ENCODE data around the gene SREK1IP1.
"Not testable (repeated sequence)": the region's sequence is repeated elsewhere in the genome, so short reads cannot be mapped to it uniquely, and the experiment has no call there.

Gene SREK1IP1

DNA sequence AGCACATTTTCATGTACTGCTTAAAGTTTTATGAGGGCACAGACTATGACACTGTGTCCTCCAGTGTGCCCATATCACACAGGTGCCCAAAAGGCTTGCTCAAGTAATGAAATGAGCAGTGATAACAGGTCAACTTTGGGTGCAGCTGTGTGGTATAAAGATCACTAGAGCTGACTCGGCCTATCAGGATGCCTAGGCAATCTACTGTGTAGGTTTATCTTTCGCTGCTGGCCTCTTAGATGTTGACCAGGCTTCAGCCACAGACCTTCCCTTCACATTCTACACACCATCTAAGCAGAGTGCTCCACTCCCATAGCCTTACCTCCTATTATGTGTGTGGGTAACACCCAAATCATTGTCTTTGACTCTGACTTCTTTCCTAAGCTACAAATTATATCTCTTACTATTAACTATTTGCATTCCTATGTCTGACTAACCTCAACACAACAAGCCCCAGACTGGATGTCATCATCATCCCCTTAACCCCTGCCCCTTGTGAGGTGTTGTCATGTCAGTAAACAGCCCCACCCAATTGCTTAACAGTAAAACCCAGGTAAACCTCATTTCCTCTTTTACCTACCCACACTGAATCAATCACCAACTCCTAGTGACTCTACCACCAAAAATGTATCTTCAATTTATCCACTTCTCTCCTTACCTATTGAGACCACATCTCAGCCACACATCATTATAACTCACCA, 2.5 kb downstream of the SREK1IP1 start:
- DNase-seq (ENCODE audit: low read depth in 2 of 2) = no peak

DNA sequence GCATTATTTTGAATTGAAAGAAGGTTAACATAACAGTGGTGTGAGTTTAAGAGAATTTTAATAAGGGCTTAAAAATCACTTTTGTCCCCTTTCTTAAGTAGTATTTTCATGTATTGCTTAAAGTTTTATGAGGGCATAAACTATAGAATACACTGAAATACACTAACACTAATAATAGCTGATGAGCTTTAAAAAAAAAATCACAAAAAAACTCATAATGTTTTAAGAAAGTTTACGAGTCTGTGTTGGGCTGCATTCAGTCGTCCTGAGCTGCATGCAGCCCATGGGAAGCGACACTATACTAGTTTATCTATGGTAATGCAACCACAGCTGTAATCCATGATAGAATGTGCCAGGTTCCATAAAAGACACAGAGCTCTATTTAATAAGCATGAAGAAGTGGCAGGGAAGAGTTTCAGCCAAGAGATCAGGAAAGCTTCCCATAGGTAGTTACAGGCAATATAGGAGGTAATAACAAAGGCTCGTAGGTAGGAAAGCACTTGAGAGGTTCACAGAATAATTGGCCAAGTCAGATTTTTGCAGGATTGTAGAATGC, 4.5 kb downstream of the SREK1IP1 start:
- DNase-seq (ENCODE audit: low read depth in 2 of 2) = no peak

DNA sequence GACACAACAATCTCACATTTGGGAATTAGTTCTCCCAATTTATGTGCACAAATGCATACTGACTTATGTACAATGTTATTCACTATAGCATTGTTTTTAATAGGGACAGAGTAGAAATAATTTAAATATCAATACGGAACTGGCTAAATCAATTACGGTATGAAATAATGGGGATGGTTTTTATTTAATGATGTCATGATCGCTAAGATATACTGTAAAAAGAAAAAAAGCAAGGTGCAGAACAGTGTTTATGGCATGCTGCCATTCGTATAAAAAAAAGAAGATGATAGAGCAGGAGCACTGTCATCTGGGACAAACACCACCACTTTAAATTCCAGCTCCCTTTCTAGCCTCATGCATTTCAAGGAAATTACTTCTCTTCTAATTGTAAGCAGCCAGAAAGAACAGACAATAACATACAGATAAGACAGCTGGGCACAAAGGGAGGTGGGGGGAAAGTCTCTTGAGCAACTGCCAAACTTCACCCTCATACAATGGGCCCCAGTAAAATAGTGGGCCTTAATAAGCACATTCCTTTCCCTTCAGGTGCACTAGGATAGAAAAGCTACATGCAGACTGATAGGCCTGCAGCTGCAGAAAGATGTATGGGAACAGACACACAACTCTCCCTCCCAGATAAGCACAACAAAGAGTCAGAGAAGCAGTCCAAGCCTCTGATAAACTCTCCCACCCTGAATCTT, 8.4 kb downstream of the SREK1IP1 start:
- no peak for DNase-seq (ENCODE audit: low read depth in 2 of 2)

DNA sequence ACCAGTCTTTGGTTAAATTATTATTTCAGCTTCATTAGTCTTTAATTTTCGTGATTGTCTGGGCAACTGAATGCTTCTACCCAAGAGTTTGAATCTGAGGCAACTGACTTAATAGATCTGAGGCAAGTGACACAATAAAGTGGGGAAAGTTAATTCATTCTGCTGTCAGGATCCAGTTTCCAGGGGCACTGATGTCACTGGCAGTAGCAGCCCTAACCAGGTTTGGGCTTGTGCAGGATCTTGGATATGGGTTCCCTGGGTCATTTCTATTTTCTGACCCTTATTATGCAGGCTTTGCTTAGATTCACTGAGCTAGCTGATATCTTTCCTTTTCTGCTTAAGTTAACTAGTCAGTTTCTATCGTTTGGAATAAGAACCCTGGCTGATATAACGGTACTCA, 9.6 kb downstream of the SREK1IP1 start:
- DNase-seq (ENCODE audit: low read depth in 2 of 2) = no peak

DNA sequence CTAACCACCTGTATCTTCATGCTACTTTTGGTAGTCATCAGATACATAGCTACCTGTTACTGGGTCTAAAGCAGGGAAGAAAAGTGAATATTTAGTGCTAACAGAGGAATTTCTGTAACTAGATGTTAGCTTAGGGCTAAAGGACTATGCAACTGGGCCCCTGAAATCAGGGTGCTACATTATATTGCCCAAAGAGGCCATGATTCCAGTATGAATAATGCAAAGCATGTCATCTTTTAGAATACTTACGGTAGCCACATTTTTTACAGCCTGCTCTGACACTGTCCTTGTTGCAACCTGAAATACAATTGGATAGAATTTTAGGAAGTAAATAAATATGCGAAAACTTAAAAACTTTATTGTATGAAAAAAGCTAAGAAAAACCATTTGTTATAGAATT, 14.4 kb downstream of the SREK1IP1 start:
- DNase-seq (ENCODE audit: low read depth in 2 of 2) = no peak

DNA sequence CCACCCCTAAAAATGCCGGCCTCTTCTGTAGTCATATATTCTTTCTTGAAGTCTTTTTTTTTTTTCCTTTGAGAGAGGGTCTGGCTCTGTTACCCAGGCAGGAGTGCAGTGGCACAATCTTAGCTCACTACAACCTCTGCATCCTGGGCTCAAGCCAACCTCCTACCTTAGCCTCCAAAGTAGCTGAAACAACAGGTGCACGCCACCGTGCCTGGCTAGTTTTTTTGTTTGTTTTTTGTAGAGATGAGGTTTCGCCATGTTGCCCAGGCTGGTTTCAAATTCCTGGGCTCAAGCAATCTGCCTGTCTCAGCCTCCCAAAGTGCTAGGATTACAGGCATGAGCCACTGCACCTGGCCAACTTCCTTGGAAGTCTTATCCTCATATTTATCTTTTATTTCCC, 19.1 kb downstream of the SREK1IP1 start:
- DNase-seq (ENCODE audit: low read depth in 2 of 2) = no peak

DNA sequence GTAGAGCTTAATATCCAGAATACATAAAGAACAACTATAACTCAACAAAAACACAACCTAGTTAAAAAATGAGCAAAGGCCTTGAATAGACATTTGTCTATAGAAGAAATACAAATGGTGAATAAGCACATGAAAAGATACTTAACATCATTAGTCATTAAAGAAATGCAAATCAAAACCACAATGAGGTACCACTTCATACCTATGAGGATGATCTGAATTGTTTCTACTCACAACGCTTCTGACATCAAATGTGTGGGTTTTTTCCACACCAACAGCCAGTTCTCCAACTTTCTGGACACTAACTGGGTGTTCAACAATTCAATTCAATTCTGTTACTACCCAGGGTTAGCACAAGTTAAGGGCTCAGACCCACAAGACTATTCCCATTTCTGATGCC, 22.0 kb downstream of the SREK1IP1 start:
- DNase-seq (ENCODE audit: low read depth in 2 of 2) = no peak

DNA sequence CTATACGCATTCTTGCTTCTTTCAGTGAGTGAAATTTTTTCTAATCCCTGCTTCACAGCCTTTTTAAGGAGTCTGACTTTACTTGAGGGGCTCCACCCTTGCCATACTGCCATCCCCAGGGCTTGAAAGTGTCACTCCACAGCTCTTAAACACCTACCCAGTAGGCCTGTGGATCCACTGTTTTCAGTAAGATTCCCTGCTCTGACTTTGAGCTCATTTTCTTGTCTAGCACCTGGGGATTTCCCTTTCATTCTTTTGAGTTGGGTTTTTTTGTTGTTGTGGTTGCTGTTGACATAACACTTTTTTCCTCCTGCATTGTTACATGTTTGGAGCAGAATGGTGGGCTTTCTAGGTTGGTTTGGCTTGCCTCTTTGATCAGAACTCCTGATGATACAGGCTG, 23.6 kb downstream of the SREK1IP1 start:
- DNase-seq (ENCODE audit: low read depth in 2 of 2) = no peak

DNA sequence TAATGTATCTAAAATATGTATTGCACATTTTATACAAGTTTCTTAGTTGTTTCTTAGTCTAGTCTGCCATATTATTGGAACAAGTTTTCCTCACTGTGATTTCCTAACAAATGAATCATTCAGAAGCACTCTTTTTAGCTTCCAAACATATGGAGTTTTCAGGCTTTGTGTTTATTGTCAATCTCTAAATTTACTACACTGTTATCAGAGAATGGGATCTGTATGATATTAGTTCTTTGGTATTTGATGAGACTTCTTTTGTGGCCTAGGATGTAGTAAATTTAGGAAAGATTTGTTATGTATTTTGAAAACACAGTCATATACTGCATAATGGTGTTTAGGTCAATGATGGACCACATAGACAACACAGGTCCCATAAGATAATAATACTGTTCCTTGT, 25.7 kb downstream of the SREK1IP1 start:
- DNase-seq (ENCODE audit: low read depth in 2 of 2) = no peak

DNA sequence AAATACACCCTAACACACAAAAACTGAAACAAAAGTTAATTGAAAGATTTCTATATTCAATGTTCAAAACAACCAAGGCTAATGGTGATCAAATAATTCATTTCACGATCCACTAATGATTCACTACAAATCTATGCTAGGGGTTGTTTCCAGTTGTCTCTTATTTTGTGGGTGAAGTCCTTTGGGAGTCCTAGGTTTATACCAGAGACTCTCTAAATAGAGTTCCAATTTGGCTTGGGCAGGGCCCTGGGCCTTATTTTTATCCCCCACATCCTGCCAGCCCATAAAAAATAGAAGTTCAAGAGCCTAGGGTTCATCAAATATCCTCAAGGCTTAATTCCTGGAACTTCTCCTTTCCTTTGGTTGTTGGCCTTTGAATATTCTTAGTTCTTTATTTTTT, 26.1 kb downstream of the SREK1IP1 start:
- no peak for DNase-seq (ENCODE audit: low read depth in 2 of 2)

DNA sequence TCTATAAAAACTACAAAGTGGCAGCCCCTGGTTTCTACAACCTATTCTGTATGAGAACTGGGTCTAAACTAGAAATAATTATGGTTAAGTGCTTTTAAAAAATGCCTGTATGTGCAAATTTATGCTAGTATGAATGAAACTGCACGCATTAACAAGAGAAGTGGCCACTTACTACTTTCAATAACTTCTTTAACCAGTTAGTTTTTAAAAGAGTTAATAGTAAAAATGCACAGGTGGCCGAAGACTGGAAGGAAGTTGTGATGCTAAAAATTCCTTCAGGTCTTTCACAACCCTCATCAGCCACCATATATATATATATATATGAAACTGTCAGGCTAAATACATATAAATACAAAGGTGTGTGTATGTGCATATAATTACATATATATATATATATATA, 41.3 kb downstream of the SREK1IP1 start:
- no peak for DNase-seq (ENCODE audit: low read depth in 2 of 2)

DNA sequence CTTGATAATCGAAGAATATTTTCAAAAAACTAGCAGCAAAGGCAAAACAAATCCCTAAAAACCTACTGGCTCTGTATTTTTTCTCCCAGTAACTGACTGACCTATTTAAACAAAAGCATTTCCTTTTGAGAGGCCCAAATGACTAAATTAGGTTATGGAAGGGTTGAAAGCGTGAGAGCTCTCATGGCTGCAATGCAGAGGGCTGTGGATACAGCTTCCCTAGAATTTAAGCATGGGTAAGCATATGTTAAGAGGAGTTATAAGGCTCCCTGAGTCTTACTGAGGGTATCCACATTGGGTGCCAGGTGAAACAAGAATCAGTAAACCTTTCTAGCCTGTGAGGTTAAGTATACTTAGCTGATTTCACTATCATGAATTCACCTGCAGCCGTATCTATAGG, 45.9 kb downstream of the SREK1IP1 start:
- DNase-seq (ENCODE audit: low read depth in 2 of 2) = no peak

DNA sequence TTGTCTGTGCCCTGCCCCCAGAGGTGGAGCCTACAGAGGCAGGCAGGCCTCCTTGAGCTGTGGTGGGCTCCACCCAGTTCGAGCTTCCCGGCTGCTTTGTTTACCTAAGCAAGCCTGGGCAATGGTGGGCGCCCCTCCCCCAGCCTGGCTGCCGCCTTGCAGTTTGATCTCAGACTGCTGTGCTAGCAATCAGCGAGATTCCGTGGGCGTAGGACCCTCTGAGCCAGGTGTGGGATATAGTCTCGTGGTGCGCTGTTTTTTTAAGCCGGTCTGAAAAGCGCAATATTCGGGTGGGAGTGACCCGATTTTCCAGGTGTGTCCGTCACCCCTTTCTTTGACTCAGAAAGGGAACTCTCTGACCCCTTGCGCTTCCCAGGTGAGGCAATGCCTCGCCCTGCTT, 54.0 kb downstream of the SREK1IP1 start:
- not testable (repeated sequence) for DNase-seq (ENCODE audit: low read depth in 2 of 2)

DNA sequence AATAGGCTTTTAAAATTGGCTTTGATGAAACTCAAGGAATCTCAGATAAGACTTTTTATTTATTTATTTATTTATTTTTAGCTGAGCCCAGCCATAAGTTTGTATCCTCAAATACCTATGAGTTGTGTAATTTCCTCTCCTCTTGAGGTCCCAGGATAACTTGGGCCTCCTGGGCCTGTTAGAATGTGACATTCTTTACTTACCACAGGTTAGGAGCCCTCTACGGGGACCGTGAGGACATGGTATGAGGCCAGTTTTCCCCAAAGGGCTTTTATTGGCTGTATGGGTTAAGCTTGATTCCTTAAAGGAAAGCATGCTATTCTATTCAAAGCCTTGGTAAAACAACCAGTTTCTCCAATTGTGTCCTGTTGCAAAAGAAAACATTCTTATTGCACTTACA, 61.3 kb downstream of the SREK1IP1 start:
- no peak for DNase-seq (ENCODE audit: low read depth in 2 of 2)

DNA sequence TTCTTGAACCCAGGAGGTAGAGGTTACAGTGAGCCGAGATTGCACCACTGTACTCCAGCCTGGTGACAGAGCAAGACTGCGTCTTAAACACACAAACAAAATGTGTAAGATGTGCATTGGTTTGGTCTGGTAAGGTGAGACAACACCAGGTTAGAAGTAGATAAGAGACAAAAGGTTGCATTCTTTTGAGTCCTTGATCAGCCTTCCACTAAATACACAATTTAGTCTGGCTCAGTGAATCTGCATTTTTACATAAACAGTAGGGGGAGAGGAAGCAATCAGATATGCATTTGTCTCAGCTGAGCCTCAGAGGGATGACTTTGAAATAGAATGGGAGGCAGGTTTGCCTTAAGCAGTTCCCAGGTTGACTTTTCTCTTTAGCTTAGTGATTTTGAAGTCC, 62.4 kb downstream of the SREK1IP1 start:
- not testable (repeated sequence) for DNase-seq (ENCODE audit: low read depth in 2 of 2)

DNA sequence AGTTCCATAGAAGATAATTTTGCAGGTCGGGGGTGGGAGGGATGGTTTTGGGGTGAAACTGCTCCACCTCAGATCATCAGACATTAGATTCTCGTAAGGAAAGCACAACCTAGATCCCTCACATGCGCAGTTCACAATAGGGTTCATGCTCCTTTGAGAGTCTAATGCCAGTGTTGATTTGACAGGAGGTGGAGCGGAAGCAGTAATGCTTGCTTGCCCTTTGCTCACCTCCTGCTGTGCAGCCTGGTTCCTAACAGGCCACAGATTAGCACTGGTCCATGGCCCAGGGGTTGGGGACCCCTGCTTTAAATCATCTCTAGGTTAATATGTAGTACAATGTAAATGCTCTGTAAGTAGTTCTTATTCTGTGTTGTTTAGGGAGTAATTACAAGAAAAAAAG, 67.7 kb downstream of the SREK1IP1 start:
- no peak for DNase-seq (ENCODE audit: low read depth in 2 of 2)

DNA sequence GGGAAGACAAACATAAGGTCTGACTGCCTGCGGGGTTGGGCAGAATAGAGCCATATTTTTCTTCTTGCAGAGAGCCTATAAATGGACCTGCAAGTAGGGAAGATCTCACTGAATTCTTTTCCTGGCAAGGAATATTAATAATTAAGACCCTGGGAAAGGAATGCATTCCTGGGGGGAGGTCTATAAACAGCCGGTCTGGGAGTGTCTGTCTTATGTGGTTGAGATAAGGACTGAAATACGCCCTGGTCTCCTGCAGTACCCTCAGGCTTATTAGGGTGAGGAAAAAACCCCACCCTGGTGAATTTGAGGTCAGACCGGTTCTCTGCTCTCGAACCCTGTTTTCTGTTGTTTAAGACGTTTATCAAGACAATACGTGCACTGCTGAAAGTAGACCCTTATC, 72.1 kb downstream of the SREK1IP1 start:
- DNase-seq (ENCODE audit: low read depth in 2 of 2) = not testable (repeated sequence)

DNA sequence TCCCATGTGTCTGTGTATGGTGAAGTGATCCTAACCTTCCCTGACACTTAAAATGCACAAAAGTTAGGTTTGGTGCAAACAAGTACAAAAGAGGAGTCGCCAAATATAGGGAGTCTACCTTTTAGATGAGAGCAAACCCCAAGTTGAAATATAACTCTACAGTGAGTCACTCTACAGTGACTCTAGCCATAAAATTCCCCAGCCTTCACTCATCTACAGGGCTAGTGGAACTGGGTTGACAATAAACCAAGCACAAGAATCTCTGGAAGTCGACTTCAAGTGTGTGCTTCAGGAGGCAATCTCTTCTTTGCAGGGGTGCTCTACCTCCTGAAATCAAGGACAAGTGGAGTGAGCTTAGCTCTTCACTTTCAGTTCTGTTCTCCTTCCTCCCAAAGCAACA, 74.9 kb downstream of the SREK1IP1 start:
- DNase-seq (ENCODE audit: low read depth in 2 of 2) = no peak

DNA sequence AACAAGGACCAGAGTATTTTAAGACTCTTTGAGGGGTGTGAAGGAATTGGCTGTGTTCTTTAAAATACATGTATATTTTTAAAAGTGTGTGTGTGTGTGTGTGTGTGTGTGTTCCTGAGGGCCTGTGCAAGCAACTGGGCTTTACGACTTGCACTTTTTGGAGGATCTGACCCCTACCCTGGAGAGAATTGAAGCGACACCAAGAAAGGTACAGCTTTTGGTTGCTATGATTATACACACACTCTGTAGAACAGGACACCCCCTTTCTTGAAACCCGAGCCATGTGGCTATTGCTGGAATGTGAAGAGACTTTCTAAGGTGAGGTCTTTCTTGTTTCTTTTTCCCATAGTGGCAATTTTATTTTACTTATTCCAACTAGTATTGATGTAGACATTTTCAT, 77.2 kb downstream of the SREK1IP1 start:
- DNase-seq (ENCODE audit: low read depth in 2 of 2) = no peak

DNA sequence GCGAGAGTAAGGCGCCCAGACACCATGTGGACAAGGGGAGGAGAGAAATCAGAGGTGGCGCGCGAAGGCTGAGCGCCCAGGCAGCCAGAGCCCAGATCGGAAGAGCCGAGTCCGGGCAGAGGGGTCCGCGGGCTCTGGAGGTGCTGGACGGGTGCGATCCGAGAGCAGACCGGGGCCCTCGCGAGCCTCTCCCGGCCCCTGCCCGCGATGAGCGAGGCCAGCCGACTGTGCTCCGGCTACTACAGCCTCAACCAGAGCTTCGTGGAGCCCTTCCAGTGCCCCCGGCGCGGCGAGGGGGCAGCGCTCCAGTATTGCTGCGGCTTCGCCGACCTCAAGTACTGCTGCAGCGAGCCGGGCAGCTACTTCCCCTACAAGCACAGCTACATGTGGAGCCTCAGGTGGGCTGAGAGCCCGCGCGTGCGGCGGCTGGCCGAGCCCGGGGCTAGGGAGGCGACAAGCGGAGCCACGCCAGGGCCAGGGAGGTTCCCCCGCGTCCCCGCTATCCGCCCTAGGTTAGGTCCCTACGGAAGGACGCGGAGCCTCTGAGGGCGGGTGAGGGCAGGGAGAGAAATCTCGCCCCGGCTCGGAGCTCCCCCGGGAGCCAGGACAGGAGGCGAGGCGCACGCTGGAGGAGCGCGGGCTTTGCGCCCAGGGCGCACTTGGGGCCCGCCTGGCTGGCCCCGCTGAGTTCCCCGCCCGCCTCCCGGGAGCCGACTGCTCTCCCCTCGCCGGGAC, 77.9 kb downstream of the SREK1IP1 start, which contains the start of gene SHISAL2B:
Gene SHISAL2B, plus strand, starts transcription at position 87 of the 735 bp plus-strand sequence. Its CDS starts 121 bp downstream, at position 208.
- DNase-seq (ENCODE audit: low read depth in 2 of 2) = no peak

DNA sequence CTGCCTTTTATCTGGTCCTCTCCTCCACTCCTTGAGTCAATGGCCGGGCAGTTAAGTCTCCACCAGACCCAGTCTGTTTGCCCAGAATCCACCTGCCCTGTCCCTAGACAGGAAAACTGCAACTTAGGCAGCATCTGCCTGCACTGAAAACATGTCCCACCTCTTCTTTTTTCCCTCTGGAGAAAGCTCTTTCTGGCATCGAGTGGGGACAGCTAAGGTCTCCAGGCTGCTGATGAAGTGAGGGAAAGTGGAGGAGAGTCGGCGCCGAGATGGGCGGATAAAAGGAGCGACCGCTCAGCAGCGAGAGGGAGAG, 78.4 kb downstream of the SREK1IP1 start:
- no peak for DNase-seq (ENCODE audit: low read depth in 2 of 2)

DNA sequence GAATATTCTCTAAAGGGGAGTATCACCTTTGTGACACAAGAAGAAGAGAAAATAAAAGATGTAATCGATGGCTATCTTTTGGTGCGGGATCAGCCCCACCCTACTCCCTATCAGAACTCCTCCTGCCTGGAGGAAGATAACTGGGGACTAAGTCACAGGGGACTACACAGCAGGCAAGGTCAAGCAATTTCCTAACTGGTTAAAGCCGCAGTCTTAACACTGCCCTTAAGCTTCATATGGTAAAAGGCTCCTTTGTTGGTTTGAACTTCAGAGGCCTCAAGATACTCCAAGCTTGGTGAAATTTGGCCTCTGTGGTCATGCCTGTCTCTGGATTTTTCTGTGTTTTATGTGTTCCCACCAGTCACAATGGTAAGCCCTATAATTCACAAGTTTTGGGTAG, 79.5 kb downstream of the SREK1IP1 start:
- no peak for DNase-seq (ENCODE audit: low read depth in 2 of 2)

DNA sequence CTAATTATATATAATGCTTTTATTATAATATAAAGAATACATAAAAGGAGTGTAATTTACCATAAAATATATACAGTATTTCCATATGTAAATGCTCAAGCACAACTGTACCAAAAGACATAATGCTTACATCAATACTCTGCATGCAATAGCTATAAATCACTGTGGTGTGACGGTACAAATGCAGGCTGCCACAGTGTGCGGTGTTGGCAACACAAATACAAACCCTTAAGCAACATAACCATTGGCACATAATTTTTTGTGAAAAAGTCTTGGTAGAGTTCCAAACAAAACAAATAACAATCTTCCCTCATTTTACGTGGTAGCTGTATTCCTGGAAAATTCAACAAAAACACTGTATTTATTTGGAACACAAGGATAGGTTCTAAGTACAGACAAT, 80.1 kb downstream of the SREK1IP1 start:
- DNase-seq (ENCODE audit: low read depth in 2 of 2) = no peak
